Spleen (tissue), 11 donors: ENCODE measurements around the gene CEP164. TPM values are rescaled to one million over a fixed set of nuclear protein-coding genes. Genes with fewer than 3 reads are reported as not detected.
"Not testable (repeated sequence)": the region's sequence is repeated elsewhere in the genome, so short reads cannot be mapped to it uniquely, and the experiment has no call there.

Experiments
- DNase-seq: peaks from one replicate; pipeline ENCODE4 v3.0.0-alpha.2; 2020
- H3K27ac ChIP-seq, 8 donors: fragments of 200-600 bp; sonication (generic) in 7 of 8; 1 replicate in 4 of 8; 2 replicates in 4 of 8; pipeline versions ENCODE4 v1.5.0 to v1.8.0; 2016 to 2021; ENCODE audit warnings: inconsistent platforms in 4 of 8, mild to moderate bottlenecking in 4 of 8, moderate library complexity in 1 of 8
- H3K27me3 ChIP-seq, 7 donors: fragments of 200-600 bp; sonication (generic) in 6 of 7; replicated peaks in 1 of 7; 1 replicate in 4 of 7; 2 replicates in 3 of 7; pipeline versions ENCODE4 v1.5.0 to v1.8.0; 2016 to 2021; ENCODE audit warnings: inconsistent platforms in 3 of 7, mild to moderate bottlenecking in 1 of 7
- H3K36me3 ChIP-seq, 6 donors: fragments of 200-600 bp; sonication (generic) in 5 of 6; 1 replicate in 4 of 6; 2 replicates in 2 of 6; pipeline versions ENCODE4 v1.5.0 to v1.8.0; 2016 to 2021; ENCODE audit warnings: inconsistent platforms in 2 of 6
- H3K4me1 ChIP-seq, 6 donors: fragments of 200-600 bp; sonication (generic) in 5 of 6; 1 replicate in 3 of 6; 2 replicates in 3 of 6; pipeline versions ENCODE4 v1.5.0 to v1.8.0; 2016 to 2021; ENCODE audit warnings: inconsistent platforms in 3 of 6
- H3K4me3 ChIP-seq, 8 donors: fragments of 200-600 bp; sonication (generic) in 7 of 8; 1 replicate in 4 of 8; 2 replicates in 4 of 8; pipeline versions ENCODE4 v1.5.0 to v1.8.0; 2016 to 2021; ENCODE audit warnings: inconsistent platforms in 4 of 8, mild to moderate bottlenecking in 4 of 8, moderate library complexity in 2 of 8
- H3K9me3 ChIP-seq, 8 donors: fragments of 200-600 bp; sonication (generic) in 7 of 8; 1 replicate in 4 of 8; 2 replicates in 4 of 8; pipeline versions ENCODE4 v1.5.0 to v1.8.0; 2016 to 2021; ENCODE audit warnings: inconsistent platforms in 4 of 8
- CTCF ChIP-seq, 11 experiments: fragments of 200-600 bp in 7 of 11; fragments of 450-650 bp in 4 of 11; sonication (generic) in 4 of 11; IDR thresholded peaks in 8 of 11; conservative IDR thresholded peaks in 3 of 11; 1 replicate in 7 of 11; 2 replicates in 4 of 11; pipeline versions ENCODE4 v1.4.0 to v1.8.0; 2016 to 2021; ENCODE audit warnings: antibody characterized with exemption in 11 of 11, inconsistent platforms in 4 of 11, mild to moderate bottlenecking in 1 of 11
- POLR2A ChIP-seq, 3 donors: fragments of 450-650 bp; IDR thresholded peaks; one replicate each; pipeline ENCODE4 v1.5.1; 2017; ENCODE audit warnings: antibody characterized with exemption in 3 of 3, mild to moderate bottlenecking in 1 of 3
- POLR2AphosphoS5 ChIP-seq, 3 donors: sonication (generic); formaldehyde crosslinking; IDR thresholded peaks; one replicate each; pipeline ENCODE4 v1.5.1; 2017; ENCODE audit warnings: antibody characterized with exemption in 3 of 3
- WGBS, 5 donors: extraction: QIAGEN DNeasy Blood & Tissue Kit in 3 of 5; methylation state at CpG; one replicate each; pipeline versions ENCODE4 v1.1.5 to v1.1.7; 2013 to 2018; 5-methylcytosine and 5-hydroxymethylcytosine counted together
- intact Hi-C: fragments of 100-400 bp; cut with DNase I; formaldehyde crosslinking; loops from one replicate; pipeline ENCODE4 v1.15.0; 2023; ENCODE audit warnings: low total_unique reads
- polyA plus RNA-seq, 3 donors: library from polyadenylated mRNA; stranded (reverse); fragments of 200-250 nt; gene quantifications; one replicate each; pipeline ENCODE4 v1.2.1, GENCODE V29; 2013
- total RNA-seq, 7 donors: library from RNA; depleted of rRNA in 3 of 7; stranded (reverse); fragments of >200 nt in 3 of 7; fragmentation: NEBNext Ultra II Directional in 4 of 7; extraction: Animal tissue kit (Norgen Biotek cat#: 25700) in 4 of 7; gene quantifications; one replicate each; pipeline versions ENCODE4 v1.1.0 to v1.2.1, GENCODE V29; 2016 to 2021
- donor health status: healthy with polysubstance abuse.
- donor health status: DM: no; HTN: no; CAD: no; lungs with moderate emphysema.
- donor health status: DM: no; HTN: no; CAD: no.
- donor health status: Bipolar disorder and iron deficiency.
- donor health status: healthy.
- donor health status: DM: no; HTN: no; CAD: no.
- donor health status: DM: yes; HTN: yes; CAD: no.

The CEP164 gene
- total and polyA plus RNA-seq, 10 donors, result 6.6 to 48.3 (median 27.5) TPM

- peak; percentile 86 for DNase-seq
- TF ChIP-seq CTCF (IDR thresholded peaks at IDR 0.05 in 8 of 11, conservative IDR thresholded peaks at IDR 0.05 in 3 of 11) (peak in 3 of 11 experiments; percentile 18 to 38 (median 37)), POLR2A (IDR thresholded peaks at IDR 0.05) (no peak), POLR2AphosphoS5 (IDR thresholded peaks at IDR 0.05) (peak; percentile 67 to 74 (median 73))
- peaks cover 16 to 48% (median 37%) of the 10 kb centered on the region in 6 donors for H3K4me1 ChIP-seq
- 12 to 23% (median 15%) methylated on average over 20 to 29 of the region's 29 CpGs for WGBS, 5 donors
- H3K36me3 ChIP-seq, result no peaks in the 10 kb centered on the region
- peak within 1 kb of the TSS; percentile 51 to 83 (median 64) for H3K4me3 ChIP-seq
- intact Hi-C loops, result no loop called here
- no peaks in the 10 kb centered on the region for H3K9me3 ChIP-seq
- peak within 1 kb of the TSS in 7 of 8 donors; percentile 20 to 74 (median 67) for H3K27ac ChIP-seq
- H3K27me3 ChIP-seq, result peaks cover 0 to 38% (median 7%) of the 10 kb centered on the region in 7 donors
These were observed 11.3 kb upstream of the CEP164 start, which contains the start of gene BACE1 for GRCh38 chr11:117316197-117316961. Gene BACE1, minus strand, starts transcription at chr11:117316256. Its CDS starts 461 bp downstream, at chr11:117315795.

GRCh38 chr11:117318738-117319137, 8.9 kb upstream of the CEP164 start:
- intact Hi-C loops, result no loop called here
- Histone ChIP-seq H3K4me3 (no peak overlapping the region), H3K27ac (no peak overlapping the region), H3K9me3 (no peaks in the 10 kb centered on the region), H3K36me3 (no peaks in the 10 kb centered on the region), H3K4me1 (peaks cover 13 to 33% (median 29%) of the 10 kb centered on the region in 6 donors), H3K27me3 (peaks cover 0 to 38% (median 7%) of the 10 kb centered on the region in 7 donors)
- no peak for DNase-seq
- no peak for TF ChIP-seq POLR2AphosphoS5 (IDR thresholded peaks at IDR 0.05)
- no peak for TF ChIP-seq CTCF (IDR thresholded peaks at IDR 0.05 in 8 of 11, conservative IDR thresholded peaks at IDR 0.05 in 3 of 11)
- no peak for TF ChIP-seq POLR2A (IDR thresholded peaks at IDR 0.05)
- 86 to 93% (median 89%) methylated on average over 7 of the region's 7 CpGs for WGBS, 5 donors

GRCh38 chr11:117319214-117319840, 8.3 kb upstream of the CEP164 start:
- H3K36me3 ChIP-seq, result no peaks in the 10 kb centered on the region
- peaks cover 7 to 27% (median 23%) of the 10 kb centered on the region in 6 donors for H3K4me1 ChIP-seq
- TF ChIP-seq POLR2AphosphoS5 (IDR thresholded peaks at IDR 0.05) (no peak), POLR2A (IDR thresholded peaks at IDR 0.05) (no peak), CTCF (IDR thresholded peaks at IDR 0.05 in 8 of 11, conservative IDR thresholded peaks at IDR 0.05 in 3 of 11) (no peak)
- H3K27me3 ChIP-seq, result peaks cover 0 to 34% (median 7%) of the 10 kb centered on the region in 7 donors
- WGBS, 5 donors, result 73 to 82% (median 81%) methylated on average over 5 of the region's 5 CpGs
- peak; percentile 3 for DNase-seq
- no peaks in the 10 kb centered on the region for H3K9me3 ChIP-seq
- intact Hi-C loops, result no loop called here
- no peak overlapping the region for H3K4me3 ChIP-seq
- no peak overlapping the region for H3K27ac ChIP-seq

- not testable (repeated sequence) for H3K27me3 ChIP-seq, DNase-seq, H3K9me3 ChIP-seq, H3K36me3 ChIP-seq
- peak overlapping the region in 7 of 8 donors; percentile 83 to 93 (median 90) for H3K27ac ChIP-seq
- H3K4me1 ChIP-seq, result peaks cover 6 to 33% (median 13%) of the 10 kb centered on the region in 6 donors
- intact Hi-C loops, result loop anchor here (10.0 kb wide), 1 partner anchor 92 kb away; the partner anchor contains the start of genes PCSK7 and RNF214
- WGBS, 5 donors, result 5 to 16% (median 14%) methylated on average over 5 of the region's 5 CpGs
- peak overlapping the region; percentile 71 to 95 (median 86) for H3K4me3 ChIP-seq
These were observed 443 bp upstream of the CEP164 start for GRCh38 chr11:117327255-117327566.
